ENCODE data around the gene NACA.
A peak's percentile ranks its signal among the peaks of the same experiment; 100 is the strongest.
"Not testable (repeated sequence)": the region's sequence is repeated elsewhere in the genome, so short reads cannot be mapped to it uniquely, and the experiment has no call there.

Gene NACA

DNA sequence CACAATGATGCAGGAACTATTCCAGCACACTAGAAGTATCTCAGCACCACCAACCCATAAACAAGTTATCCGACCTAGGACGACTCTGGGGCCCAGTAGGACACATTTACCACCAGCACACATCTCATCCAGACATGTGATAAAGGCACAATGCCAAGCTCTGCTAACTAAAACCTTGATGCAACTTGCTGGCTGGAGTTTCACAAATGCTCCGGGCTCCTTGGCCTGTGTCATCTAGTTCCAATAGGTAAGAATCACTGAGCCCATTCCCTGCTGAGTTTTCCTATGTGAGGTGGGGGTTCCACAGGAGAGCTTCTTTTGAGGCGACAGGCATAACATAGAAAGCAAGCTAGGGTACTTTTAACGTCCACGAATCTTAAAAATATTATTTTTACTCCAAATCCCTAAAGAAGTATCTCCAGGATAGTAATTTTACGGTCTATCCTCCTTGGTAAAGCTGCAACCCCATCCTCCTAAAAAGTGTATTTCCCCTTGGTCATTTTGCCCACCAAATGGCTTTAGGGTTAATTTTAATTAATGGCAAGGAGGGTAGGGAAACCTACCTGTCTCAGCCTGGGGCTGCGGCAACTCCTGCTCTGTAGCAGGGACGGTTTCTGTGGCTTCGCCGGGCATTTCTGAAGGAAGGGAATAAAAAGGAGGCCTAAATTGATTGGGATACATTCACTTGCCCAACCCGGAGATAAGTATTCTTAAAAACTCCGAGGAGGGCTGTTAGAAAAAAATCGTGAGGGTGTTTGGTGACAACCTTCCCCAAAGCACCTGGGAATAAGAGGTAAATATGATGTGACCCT lies 1.0 kb downstream of the NACA start:
- DNase-seq, result no peak

DNA sequence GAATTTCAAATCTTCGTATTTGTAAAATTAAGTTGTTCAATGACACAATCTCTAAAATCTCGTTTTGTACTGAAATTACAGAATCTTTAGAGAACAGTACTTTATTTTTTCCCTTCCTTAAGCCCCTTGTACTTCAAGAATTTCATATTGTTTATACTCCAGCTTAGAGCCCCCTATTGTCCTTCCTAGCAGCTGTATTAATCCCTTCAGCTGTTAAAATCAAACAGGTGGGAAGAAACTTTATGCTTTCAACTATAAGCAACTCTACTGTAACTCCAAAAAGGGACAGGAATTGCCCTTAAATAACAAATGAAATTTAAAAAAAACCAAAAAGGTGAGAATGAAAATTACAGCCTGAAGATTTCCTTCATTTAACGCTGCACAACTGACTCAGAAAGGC lies 1.7 kb downstream of the NACA start:
- DNase-seq, result no peak

DNA sequence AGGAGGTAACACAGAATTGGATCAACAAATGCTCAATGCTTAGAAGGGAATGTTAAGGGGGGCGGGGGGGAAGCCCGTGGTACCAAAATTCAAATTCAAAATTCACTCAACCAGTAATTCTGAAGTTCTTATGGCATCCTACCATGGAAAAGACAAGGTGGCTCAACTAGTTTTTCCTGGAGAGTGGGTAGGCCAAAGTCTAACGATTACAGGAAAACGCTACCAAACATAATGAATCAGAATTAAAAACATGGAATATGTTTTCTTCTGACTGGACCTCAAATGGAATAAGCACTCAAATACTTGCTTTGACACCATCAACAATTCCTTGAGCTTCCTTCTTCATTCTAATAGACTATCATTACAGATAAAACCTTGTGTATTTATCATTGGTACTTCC lies 2.3 kb downstream of the NACA start:
- no peak for DNase-seq

DNA sequence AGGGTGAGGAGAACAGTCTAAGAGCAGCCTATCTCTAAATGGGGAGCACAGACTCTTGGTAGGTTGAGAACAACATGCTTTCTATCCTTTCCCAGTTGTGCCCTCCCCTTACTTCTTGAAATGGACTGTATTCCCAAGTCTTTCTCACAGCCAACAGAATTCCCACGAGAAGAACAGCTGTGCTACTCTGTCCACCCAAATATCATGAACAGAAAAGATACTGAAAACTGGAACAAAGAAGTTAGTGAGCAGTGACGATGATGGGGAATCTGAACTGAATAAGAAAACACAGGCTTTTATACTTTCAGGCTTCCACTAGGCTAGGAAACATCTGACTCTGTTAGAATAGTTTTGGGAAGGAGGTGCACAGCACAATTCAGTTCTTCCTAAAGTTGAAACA lies 3.4 kb downstream of the NACA start:
- DNase-seq, result no peak

GRCh38 chr12:56721216-56721615 lies 3.9 kb downstream of the NACA start:
- DNase-seq, result no peak

- DNase-seq, result no peak
These were observed 4.4 kb downstream of the NACA start for GRCh38 chr12:56720731-56721151.

GRCh38 chr12:56719056-56719455 lies 6.0 kb downstream of the NACA start:
- no peak for DNase-seq

GRCh38 chr12:56718636-56719035 lies 6.5 kb downstream of the NACA start:
- DNase-seq, result no peak

- no peak for DNase-seq
These were observed 7.0 kb downstream of the NACA start for GRCh38 chr12:56718149-56718548.

DNA sequence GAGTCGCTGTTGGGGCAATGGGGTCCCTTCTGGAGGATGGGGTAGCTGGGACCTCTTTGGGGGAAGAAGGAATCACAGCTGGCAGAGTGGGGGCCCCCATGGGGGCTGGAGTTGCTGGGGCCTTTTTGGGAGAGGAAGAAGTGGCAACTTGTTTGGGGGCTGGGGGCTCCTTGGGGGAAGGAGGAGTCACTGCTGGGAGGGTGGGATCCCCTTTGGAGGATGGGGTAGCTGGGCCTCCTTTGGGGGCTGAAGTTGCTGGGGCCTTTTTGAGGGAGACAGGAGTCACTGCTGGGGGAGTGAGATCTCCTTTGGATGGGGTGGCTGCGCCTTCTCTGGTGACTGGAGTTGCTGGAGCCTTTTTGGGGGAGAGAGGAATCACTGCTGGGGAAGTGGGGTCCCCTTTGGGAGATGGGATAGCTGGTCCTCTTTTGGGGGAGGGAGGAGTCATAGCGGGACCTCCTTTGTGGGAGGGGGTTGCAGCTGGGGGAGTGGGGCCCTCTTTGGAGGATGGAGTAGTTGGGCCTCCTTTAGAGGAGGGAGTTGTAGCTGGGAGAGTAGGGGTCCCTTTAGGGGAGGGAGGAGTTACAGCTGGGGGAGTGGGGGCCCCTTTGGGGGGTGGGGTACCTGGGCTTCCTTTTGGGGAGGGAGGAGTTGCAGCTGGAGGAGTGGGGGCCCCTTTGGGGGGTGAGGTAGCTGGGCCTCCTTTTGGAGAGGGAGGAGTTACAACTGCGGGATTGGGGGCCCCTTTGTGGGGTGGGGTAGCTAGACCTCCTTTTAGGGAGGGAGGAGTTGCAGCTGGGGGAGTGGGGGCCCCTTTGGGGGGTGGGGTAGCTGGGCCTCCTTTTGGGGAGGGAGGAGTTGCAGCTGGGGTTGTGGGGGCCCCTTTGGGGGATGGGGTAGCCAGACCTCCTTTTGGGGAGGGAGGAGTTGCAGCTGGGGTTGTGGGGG lies 7.9 kb downstream of the NACA start:
- DNase-seq, result no peak

DNA sequence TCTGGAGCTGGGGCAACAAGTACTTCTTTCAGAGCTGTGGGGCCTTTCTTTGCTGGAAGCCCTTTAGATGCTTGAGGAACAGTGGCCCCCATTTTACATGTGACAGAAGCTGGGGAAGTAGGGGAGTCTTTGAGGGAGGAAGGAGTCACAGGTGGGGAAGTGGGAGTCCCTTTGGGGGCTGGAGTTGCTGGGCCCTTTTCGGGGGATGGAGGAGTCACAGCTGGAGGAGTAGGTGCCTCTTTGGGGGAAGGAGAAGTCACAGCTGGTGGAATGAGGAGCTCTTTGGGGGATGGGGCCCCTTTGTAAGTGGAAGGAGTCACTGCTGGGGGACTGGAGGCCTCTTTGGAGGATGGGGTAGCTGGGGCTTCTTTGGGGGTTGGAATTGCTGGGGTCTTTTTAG lies 8.6 kb downstream of the NACA start:
- no peak for DNase-seq

GRCh38 chr12:56715798-56716197 lies 9.3 kb downstream of the NACA start:
- no peak for DNase-seq

- no peak for DNase-seq
These were observed 10.6 kb downstream of the NACA start for GRCh38 chr12:56714431-56714929.

DNA sequence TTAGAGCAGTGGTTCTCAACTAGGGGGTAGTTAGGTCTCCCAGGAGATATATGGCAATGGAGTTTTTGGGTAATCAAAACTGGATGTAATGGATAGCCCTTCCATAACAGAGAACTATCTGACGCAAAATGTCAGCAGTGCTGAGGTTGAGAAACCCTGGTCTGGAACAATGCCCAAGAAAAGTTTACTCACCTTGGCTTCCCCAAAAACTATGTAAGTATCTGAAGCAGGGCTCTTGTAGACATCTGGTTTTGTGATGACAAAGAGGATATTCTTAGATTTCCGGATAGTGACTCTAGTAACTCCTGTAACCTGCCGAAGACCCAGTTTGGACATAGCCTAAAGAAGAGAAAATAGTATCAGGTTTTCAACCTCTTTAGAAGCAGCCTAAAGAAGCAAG lies 11.8 kb downstream of the NACA start:
- no peak for DNase-seq

GRCh38 chr12:56709759-56710376 lies 15.2 kb downstream of the NACA start:
- DNase-seq, result no peak

DNA sequence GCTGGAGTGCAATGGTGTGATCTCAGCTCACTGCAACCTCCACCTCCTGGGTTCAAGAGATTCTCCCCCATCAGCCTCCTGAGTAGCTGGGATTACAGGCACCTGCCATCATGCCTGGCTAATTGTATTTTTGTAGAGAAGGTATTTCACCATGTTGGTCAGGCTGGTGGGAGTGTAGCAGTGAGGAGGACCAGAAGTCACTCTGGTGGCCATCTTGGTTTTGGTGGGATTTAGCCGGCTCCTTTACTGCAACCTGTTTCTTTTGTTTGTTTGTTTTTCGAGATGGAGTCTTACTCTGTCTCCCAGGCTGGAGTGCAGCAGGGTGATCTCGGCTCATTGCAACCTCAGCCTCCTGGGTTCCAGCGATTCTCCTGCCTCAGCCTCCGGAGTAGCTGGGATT lies 20.6 kb downstream of the NACA start:
- DNase-seq, result not testable (repeated sequence)

DNA sequence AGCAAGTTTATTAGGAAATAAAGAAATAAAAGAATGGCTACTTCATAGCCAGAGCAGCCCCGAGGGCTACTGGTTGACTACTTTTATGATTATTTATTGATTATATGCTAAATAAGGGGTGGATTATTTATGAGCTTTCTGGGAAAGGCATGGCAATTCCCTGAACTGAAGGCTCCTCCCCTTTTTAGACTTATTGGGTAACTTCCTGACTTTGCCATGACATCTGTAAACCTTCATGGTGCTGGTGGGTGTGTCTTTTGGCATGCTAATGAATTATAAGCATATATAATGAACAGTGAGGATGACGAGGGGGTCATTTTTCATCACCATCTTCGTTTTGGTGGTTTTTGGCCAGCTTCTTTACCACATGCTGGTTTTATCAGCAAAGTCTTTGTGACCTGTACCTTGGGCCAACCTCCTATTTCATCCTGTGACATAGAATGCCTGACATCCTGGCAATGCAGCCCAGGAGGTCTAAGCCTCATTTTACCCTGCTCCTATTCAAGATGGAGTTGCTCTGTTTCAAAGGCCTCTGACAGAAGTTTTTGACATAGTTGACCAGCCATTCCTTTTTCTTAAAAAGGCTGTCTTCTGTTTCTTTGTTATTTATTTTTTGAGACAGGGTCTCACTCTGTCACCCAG lies 26.0 kb downstream of the NACA start:
- no peak for DNase-seq

- DNase-seq, result no peak
These were observed 29.6 kb downstream of the NACA start for GRCh38 chr12:56695327-56696101.

- DNase-seq, result no peak
These were observed 30.9 kb downstream of the NACA start for GRCh38 chr12:56694161-56694560.

DNA sequence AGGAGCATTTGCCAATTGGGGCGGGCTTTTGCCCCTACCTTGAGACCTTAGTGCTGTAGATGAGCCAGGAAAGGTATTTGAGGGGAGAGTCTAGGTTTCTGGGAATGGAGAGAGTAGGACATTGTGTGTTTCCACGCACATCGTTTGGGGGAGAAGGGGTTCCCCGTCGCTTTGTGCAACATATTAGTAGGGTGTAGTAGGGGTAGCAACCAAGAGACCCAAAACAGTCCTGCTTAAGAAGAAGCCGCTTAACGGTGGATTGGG lies 36.3 kb downstream of the NACA start:
- peak; percentile 60 for DNase-seq

GRCh38 chr12:56688129-56688845 lies 36.8 kb downstream of the NACA start, which contains the start of gene PTGES3:
PTGES3 (minus strand) TSS chr12:56688284; CDS start chr12:56687999, 285 bp downstream.
- DNase-seq, result peak; percentile 94

Measured in NCI-H1417 treated with DMSO at 0.1 percent for 48 hours (cell line).